Heart left ventricle (tissue), 16 donors: Measurements from ENCODE around the gene CDK4. TPM values are rescaled to one million over a fixed set of nuclear protein-coding genes. Genes with fewer than 3 reads are reported as not detected.

Experiments used
- ATAC-seq, 4 donors: fragments of 200-7000 bp; cut with Tn5 transposase; one replicate each; pipeline ENCODE4 v1.9.1; 2020 to 2022; ENCODE audit warnings: moderate library complexity in 4 of 4, mild to moderate bottlenecking in 3 of 4, moderate number of reproducible peaks in 1 of 4
- DNase-seq, 5 donors: peaks; one replicate each; pipeline ENCODE4 v3.0.0-alpha.2; 2020
- H3K27ac ChIP-seq, 12 donors: fragments of 200-600 bp; sonication (generic) in 4 of 12; one replicate each; pipeline versions ENCODE4 v1.5.0 to v1.8.0; 2016 to 2022; ENCODE audit warnings: mild to moderate bottlenecking in 2 of 12
- H3K27me3 ChIP-seq, 9 donors: fragments of 200-600 bp; sonication (generic) in 2 of 9; one replicate each; pipeline versions ENCODE4 v1.5.1 to v1.8.0; 2016 to 2022; ENCODE audit warnings: mild to moderate bottlenecking in 3 of 9
- H3K36me3 ChIP-seq, 9 donors: fragments of 200-600 bp; sonication (generic) in 2 of 9; one replicate each; pipeline versions ENCODE4 v1.5.0 to v1.8.0; 2018 to 2022; ENCODE audit warnings: mild to moderate bottlenecking in 2 of 9
- H3K4me1 ChIP-seq, 12 donors: fragments of 200-600 bp; sonication (generic) in 4 of 12; one replicate each; pipeline versions ENCODE4 v1.5.0 to v1.8.0; 2016 to 2022; ENCODE audit warnings: mild to moderate bottlenecking in 3 of 12
- H3K4me3 ChIP-seq, 12 donors: fragments of 200-600 bp; sonication (generic) in 4 of 12; one replicate each; pipeline versions ENCODE4 v1.5.0 to v1.8.0; 2017 to 2022; ENCODE audit warnings: mild to moderate bottlenecking in 9 of 12, moderate library complexity in 4 of 12
- H3K9me3 ChIP-seq, 12 donors: fragments of 200-600 bp; sonication (generic) in 4 of 12; one replicate each; pipeline versions ENCODE4 v1.5.0 to v1.8.0; 2016 to 2022; ENCODE audit warnings: mild to moderate bottlenecking in 1 of 12
- CTCF ChIP-seq, 12 donors: fragments of 200-600 bp; sonication (generic) in 4 of 12; IDR thresholded peaks; one replicate each; pipeline versions ENCODE4 v1.5.0 to v1.8.0; 2018 to 2022; ENCODE audit warnings: antibody characterized with exemption in 12 of 12, mild to moderate bottlenecking in 5 of 12
- POLR2A ChIP-seq, 2 donors: fragments of 450-650 bp; IDR thresholded peaks; one replicate each; pipeline ENCODE4 v1.6.1; 2017; ENCODE audit warnings: antibody characterized with exemption in 2 of 2, mild to moderate bottlenecking in 2 of 2, moderate library complexity in 2 of 2
- WGBS, 4 donors: extraction: QIAGEN DNeasy Blood & Tissue Kit in 2 of 4; methylation state at CpG; one replicate each; pipeline versions ENCODE4 v1.1.5 to v1.1.7; 2013 to 2018; 5-methylcytosine and 5-hydroxymethylcytosine counted together
- intact Hi-C, 10 donors: fragments of 100-400 bp; cut with DNase I; formaldehyde crosslinking; loops; one replicate each; pipeline versions ENCODE4 v1.11.1 to v1.14.2; 2022
- polyA plus RNA-seq, 2 donors: library from polyadenylated mRNA; stranded (reverse); fragments of 200-250 nt; gene quantifications; one replicate each; pipeline ENCODE4 v1.2.3, GENCODE V29; 2013
- total RNA-seq, 9 donors: library from RNA; depleted of rRNA in 2 of 9; stranded (reverse); fragments of >200 nt in 2 of 9; fragmentation: NEBNext Ultra II Directional in 3 of 9; extraction: Animal tissue kit (Norgen Biotek cat#: 25700) in 3 of 9; gene quantifications; one replicate each; pipeline versions ENCODE4 v1.1.0 to v1.2.4, GENCODE V29; 2016 to 2023
- donor health status: ischemic (EF 13 %, LVEDD 7.1; RV severe dilation, severe dysfunction).
- donor health status: healthy with polysubstance abuse.
- donor health status: DM: no; HTN: yes; CAD: no.
- donor health status: DM: no; HTN: no; CAD: no.
- donor health status: ischemic (EF 25% LVEDD 6.9; RV normal size, moderate dysfunction).
- donor health status: ischemic (EF 25% LVEDD 5.7; RV mildly dilated, moderate dysfunction).
- donor health status: healthy.
- donor health status: DM: yes; HTN: yes; CAD: no.
- donor health status: ischemic (EF 35%, LVEDD 5.7; RV mildly dilated, moderate dysfunction).
- donor health status: nonischemic (EF 11% LVEDD 7.7; RV severe dilation, severe dysfunction).
- donor health status: DM: yes; HTN: yes; CAD: no.
- donor health status: PGD.
- donor health status: ischemic (EF 29% LVEDD 5.4; RV normal size, mild dysfunction).
- donor health status: nonischemic (EF 23%, LVEDD 6.1; RV moderate dilation, normal function).

Gene CDK4
- total and polyA plus RNA-seq, 11 donors: 23.4 to 81.9 (median 50.2) TPM

GRCh38 chr12:57737467-57738460 lies 14.3 kb downstream of the CDK4 start:
- H3K4me3 ChIP-seq: peak overlapping the region; percentile 34 to 58 (median 51)
- DNase-seq (peak in 1 of 5 donors; percentile 21), ATAC-seq (peak in 2 of 4 donors; percentile 1 to 4)
- peaks cover 25 to 78% (median 39%) of the 10 kb centered on the region in 9 donors for H3K27me3 ChIP-seq
- intact Hi-C loops: loop anchor here in 3 of 10 donors (10.0 kb wide), 2 partner anchors 103 to 153 kb away; partner anchors contain the start of gene B4GALNT1 (in 1 of the 3)
- H3K27ac ChIP-seq: peak overlapping the region in 10 of 12 donors; percentile 2 to 77 (median 56)
- 3 to 16% (median 9%) methylated on average over 31 to 110 of the region's 110 CpGs for WGBS, 4 donors
- TF ChIP-seq CTCF (IDR thresholded peaks at IDR 0.05): peak in 5 of 12 donors; percentile 21 to 49 (median 29)
- TF ChIP-seq POLR2A (IDR thresholded peaks at IDR 0.05): no peak
- H3K4me1 ChIP-seq: peaks cover 5 to 65% (median 31%) of the 10 kb centered on the region in 12 donors
- H3K9me3 ChIP-seq: no peaks in the 10 kb centered on the region
- peaks cover 0 to 21% (median 0%) of the 10 kb centered on the region in 9 donors for H3K36me3 ChIP-seq

GRCh38 chr12:57736741-57737466 lies 15.2 kb downstream of the CDK4 start:
- Histone ChIP-seq H3K9me3 (no peaks in the 10 kb centered on the region), H3K36me3 (peaks cover 0 to 29% (median 0%) of the 10 kb centered on the region in 9 donors), H3K27ac (peak overlapping the region in 8 of 12 donors; percentile 14 to 77 (median 62)), H3K4me1 (peaks cover 5 to 57% (median 31%) of the 10 kb centered on the region in 12 donors), H3K4me3 (peak overlapping the region; percentile 34 to 58 (median 51)), H3K27me3 (peaks cover 25 to 78% (median 39%) of the 10 kb centered on the region in 9 donors)
- 7 to 26% (median 13%) methylated on average over 23 to 31 of the region's 31 CpGs for WGBS, 4 donors
- TF ChIP-seq CTCF (IDR thresholded peaks at IDR 0.05): no peak
- TF ChIP-seq POLR2A (IDR thresholded peaks at IDR 0.05): no peak
- ATAC-seq (no peak), DNase-seq (peak in 1 of 5 donors; percentile 18)
- intact Hi-C loops: loop anchor here in 3 of 10 donors (10.0 kb wide), 2 partner anchors 102 to 152 kb away; partner anchors contain the start of gene B4GALNT1 (in 1 of the 3)

DNA sequence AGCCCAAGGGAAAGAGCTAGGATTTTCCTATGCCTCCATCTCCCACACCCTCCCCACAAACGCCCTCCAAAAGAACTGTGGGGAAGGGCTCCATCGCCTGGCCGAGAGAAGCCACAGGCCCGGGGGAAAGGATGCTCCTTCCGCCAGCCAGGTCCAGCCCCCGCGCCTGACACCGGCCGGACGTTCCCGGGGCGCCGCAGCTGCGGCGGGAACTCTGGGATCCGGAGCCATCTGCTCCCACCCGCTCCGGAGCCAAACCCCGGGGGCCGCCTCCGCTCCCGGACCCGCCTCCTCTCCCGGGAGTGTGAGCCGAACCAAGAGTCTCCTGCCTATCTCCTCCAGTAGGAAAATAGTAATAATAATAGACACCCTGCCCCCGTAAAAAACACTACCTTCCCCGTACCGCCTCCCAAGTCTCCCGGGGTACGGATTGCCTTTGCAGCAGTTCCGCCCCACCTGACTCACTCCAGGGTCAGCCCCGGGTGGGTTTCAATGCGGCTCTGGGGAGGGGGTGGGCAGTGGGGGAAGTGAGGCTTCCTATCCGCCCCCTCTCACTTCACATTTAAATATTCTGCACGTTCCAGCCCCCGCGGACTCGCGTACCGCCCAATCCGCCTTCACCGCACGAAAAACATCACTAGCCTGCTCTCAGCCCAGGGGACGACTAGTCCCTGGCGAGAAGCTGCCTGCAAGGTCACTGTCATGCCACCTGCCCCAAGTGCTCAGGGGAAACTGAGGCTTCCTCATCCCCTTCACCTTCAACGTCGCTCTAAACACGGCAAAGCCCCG lies 16.0 kb downstream of the CDK4 start:
- ATAC-seq: peak; percentile 5 to 61 (median 34)
- H3K27ac ChIP-seq: peak overlapping the region in 7 of 12 donors; percentile 0 to 77 (median 65)
- intact Hi-C loops: loop anchor here in 3 of 10 donors (10.0 kb wide), 2 partner anchors 101 to 151 kb away; partner anchors contain the start of gene B4GALNT1 (in 1 of the 3)
- TF ChIP-seq POLR2A (IDR thresholded peaks at IDR 0.05) (no peak), CTCF (IDR thresholded peaks at IDR 0.05) (peak in 6 of 12 donors; percentile 10 to 44 (median 30))
- peaks cover 0 to 36% (median 0%) of the 10 kb centered on the region in 9 donors for H3K36me3 ChIP-seq
- H3K27me3 ChIP-seq: peaks cover 25 to 76% (median 39%) of the 10 kb centered on the region in 9 donors
- 7 to 19% (median 13%) methylated on average over 35 to 49 of the region's 49 CpGs for WGBS, 4 donors
- peaks cover 5 to 50% (median 31%) of the 10 kb centered on the region in 12 donors for H3K4me1 ChIP-seq
- H3K4me3 ChIP-seq: peak overlapping the region; percentile 14 to 58 (median 46)
- H3K9me3 ChIP-seq: no peaks in the 10 kb centered on the region
- peak; percentile 54 to 72 (median 61) for DNase-seq
